ENCODE data around the gene POTED.
"Not testable (repeated sequence)": the region's sequence is repeated elsewhere in the genome, so short reads cannot be mapped to it uniquely, and the experiment has no call there.

Gene POTED

DNA sequence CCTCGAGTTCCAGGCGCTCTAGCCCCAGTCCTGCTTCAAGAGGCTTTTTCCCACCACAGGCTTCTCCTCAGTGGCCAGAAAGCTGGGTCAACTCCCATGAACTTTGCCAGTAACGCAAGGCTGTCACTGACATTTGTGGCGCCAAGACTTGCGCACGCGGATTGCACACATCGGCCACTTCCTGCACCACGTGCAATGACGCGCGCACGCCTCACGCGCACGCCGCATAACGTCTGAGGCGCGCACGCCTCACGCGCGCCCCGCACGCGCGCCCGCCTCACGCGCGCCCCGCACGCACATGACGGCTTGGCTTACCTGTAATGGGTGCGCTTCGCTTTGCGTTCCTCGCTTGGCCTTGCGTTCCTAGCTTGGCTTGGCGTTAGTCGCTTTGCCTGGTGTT is at the start of gene POTED:
TSS of gene POTED (plus strand) at position 301 of the 400 bp plus-strand sequence. CDS start 452 bp downstream, outside the sequence.
- not testable (repeated sequence) for H3K9ac ChIP-seq (ENCODE audit: low read length); H3K27me3 ChIP-seq (ENCODE audit: control insufficient read depth, insufficient read depth, low read length); H3K4me1 ChIP-seq (ENCODE audit: control insufficient read depth, insufficient read depth, low read length); H3K4me3 ChIP-seq (ENCODE audit: low read length); H3K36me3 ChIP-seq (ENCODE audit: control insufficient read depth, insufficient read depth, low read length); H3K27ac ChIP-seq (ENCODE audit: low read depth, low read length)

- H3K4me1 ChIP-seq (ENCODE audit: control insufficient read depth, insufficient read depth, low read length); H3K27ac ChIP-seq (ENCODE audit: low read depth, low read length); H3K9ac ChIP-seq (ENCODE audit: low read length); H3K4me3 ChIP-seq (ENCODE audit: low read length); H3K36me3 ChIP-seq (ENCODE audit: control insufficient read depth, insufficient read depth, low read length); H3K27me3 ChIP-seq (ENCODE audit: control insufficient read depth, insufficient read depth, low read length): not testable (repeated sequence)
Observed at GRCh38 chr21:13650101-13650500, 40.5 kb downstream of the POTED start.

DNA sequence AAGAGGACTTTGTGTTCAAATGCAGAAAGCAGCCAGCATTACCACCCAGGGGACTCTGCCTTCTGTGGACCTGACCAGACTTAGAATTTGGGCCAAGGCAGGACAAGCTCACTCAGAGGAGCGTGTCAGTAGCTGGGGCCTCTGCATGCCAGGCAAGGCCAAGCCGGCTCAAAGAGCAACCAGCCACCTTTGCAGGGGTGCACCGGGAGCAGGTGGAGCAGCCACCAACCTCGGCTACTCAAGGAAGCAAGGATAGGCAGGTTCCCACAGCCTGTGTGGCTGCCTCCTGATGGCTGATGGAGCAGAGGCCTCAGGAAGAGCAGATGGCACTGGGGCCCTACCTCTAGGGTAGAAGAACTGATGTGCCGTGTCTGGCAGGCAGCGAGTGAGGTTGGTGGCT is 42.2 kb downstream of the POTED start:
- not testable (repeated sequence) for H3K9ac ChIP-seq (ENCODE audit: low read length); H3K27me3 ChIP-seq (ENCODE audit: control insufficient read depth, insufficient read depth, low read length); H3K27ac ChIP-seq (ENCODE audit: low read depth, low read length)

More for the DNA sequence above, 42.2 kb downstream of the POTED start:
- not testable (repeated sequence) for H3K4me1 ChIP-seq (ENCODE audit: control insufficient read depth, insufficient read depth, low read length); H3K4me3 ChIP-seq (ENCODE audit: low read length); H3K36me3 ChIP-seq (ENCODE audit: control insufficient read depth, insufficient read depth, low read length)

Data from rectal smooth muscle tissue (tissue), 1 donor.